Osteocyte (in vitro differentiated cells): ENCODE results near the gene NEU3. TPM values are rescaled to one million over a fixed set of nuclear protein-coding genes. Genes with fewer than 3 reads are reported as not detected.

Experiments used
- DNase-seq: peaks from one replicate; pipeline ENCODE4 v3.0.0; 2021; ENCODE audit warnings: mixed read lengths; ENCODE audit not compliant: unreplicated experiment; ENCODE audit errors: extremely low spot score
- H3K27ac Mint-ChIP-seq: one replicate; pipeline ENCODE4 v1.8.0; 2021; ENCODE audit warnings: mild to moderate bottlenecking, mixed read lengths; ENCODE audit not compliant: unreplicated experiment
- H3K27me3 Mint-ChIP-seq: one replicate; pipeline ENCODE4 v1.8.0; 2021; ENCODE audit warnings: mixed read lengths; ENCODE audit not compliant: unreplicated experiment
- H3K36me3 Mint-ChIP-seq: one replicate; pipeline ENCODE4 v1.8.0; 2021; ENCODE audit warnings: mixed read lengths; ENCODE audit not compliant: unreplicated experiment
- H3K4me1 Mint-ChIP-seq: one replicate; pipeline ENCODE4 v1.8.0; 2021; ENCODE audit warnings: mixed read lengths; ENCODE audit not compliant: unreplicated experiment
- H3K4me3 Mint-ChIP-seq: one replicate; pipeline ENCODE4 v1.8.0; 2021; ENCODE audit warnings: mild to moderate bottlenecking, moderate library complexity, mixed read lengths; ENCODE audit not compliant: unreplicated experiment
- H3K9me3 Mint-ChIP-seq: one replicate; pipeline ENCODE4 v1.8.0; 2021; ENCODE audit warnings: mixed read lengths; ENCODE audit not compliant: unreplicated experiment
- CTCF ChIP-seq: fragments of 200-600 bp; sonication (generic); IDR thresholded peaks from 2 replicates; pipeline ENCODE4 v1.5.0; 2021; ENCODE audit warnings: antibody characterized with exemption, mild to moderate bottlenecking, moderate library complexity
- total RNA-seq: library from RNA; stranded (reverse); gene quantifications from 2 replicates; pipeline ENCODE4 v1.2.1, GENCODE V29; 2021

Gene NEU3
- total RNA-seq, 1 donor from 2014 or later: 10.1 TPM

DNA sequence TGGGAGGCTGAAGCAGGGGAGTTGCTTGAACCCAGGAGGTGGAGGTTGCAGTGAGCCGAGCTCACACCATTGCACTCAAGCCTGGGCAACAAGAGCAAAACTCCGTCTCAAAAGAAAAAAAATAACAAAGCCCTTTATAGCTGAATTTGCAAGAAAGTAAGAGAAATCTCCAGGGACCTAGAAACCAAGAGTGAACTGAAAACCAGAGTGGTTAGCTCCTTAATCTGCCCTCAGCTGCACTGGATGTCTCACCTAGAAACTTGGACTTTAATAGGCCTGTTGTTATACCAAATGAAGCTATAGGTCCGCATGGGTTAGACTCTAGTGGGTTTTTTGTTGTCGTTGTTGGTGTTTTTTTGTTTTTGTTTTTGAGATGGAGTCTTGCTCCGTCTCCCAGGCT lies 4.1 kb downstream of the NEU3 start:
- Mint-ChIP-seq H3K4me1 (peaks cover 12% of the 10 kb centered on the region), H3K36me3 (peaks cover 8% of the 10 kb centered on the region), H3K27ac (no peak overlapping the region), H3K27me3 (no peaks in the 10 kb centered on the region), H3K4me3 (no peak overlapping the region), H3K9me3 (no peaks in the 10 kb centered on the region)
- DNase-seq: no peak
- TF ChIP-seq CTCF: no peak

DNA sequence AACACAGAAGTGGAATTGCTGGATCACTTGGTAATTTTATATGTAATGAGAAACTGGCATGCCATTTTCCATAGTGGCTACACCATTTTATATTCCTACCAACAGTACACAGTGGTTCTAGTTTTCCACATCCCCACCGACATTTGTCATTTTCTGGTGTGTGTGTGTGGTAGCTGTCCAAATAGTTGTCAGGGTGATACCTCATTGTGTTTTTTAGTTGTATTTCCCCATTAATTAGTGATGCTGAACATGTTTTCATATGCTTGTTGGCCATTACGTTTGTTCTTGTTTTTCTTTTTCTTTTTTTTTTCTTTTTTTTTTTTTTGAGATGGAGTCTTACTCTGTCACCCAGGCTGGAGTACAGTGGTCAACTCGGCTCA lies 12.2 kb downstream of the NEU3 start:
- DNase-seq: no peak
- TF ChIP-seq CTCF: no peak
- Mint-ChIP-seq H3K9me3 (no peaks in the 10 kb centered on the region), H3K4me1 (no peaks in the 10 kb centered on the region), H3K36me3 (peaks cover 15% of the 10 kb centered on the region), H3K4me3 (no peak overlapping the region), H3K27ac (no peak overlapping the region), H3K27me3 (no peaks in the 10 kb centered on the region)

DNA sequence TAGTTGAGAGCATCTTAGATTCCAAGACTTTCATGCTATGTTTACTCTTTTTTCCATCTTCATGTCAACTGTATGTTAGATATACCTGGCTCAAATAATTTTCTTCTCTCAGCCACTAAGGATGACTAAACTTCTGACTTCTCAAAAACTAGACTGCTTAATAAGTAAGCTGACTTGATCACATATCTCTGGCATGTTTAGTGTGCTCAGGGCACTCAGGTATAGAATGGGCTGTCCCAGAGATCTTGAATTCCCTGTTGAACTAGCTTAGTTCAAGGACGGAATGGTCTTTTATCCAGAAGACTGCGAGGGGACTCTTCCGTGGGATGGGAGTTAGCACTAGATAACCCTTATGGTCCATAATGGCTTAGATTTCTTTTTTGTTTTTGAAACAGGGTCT lies 13.0 kb downstream of the NEU3 start:
- Mint-ChIP-seq H3K36me3 (peaks cover 16% of the 10 kb centered on the region), H3K4me1 (no peaks in the 10 kb centered on the region), H3K27me3 (no peaks in the 10 kb centered on the region), H3K9me3 (no peaks in the 10 kb centered on the region), H3K4me3 (no peak overlapping the region), H3K27ac (no peak overlapping the region)
- no peak for DNase-seq
- TF ChIP-seq CTCF: no peak

GRCh38 chr11:75002516-75002915 lies 13.8 kb downstream of the NEU3 start:
- no peaks in the 10 kb centered on the region for H3K27me3 Mint-ChIP-seq
- H3K27ac Mint-ChIP-seq: no peak overlapping the region
- no peaks in the 10 kb centered on the region for H3K4me1 Mint-ChIP-seq
- peaks cover 22% of the 10 kb centered on the region for H3K36me3 Mint-ChIP-seq
- DNase-seq: no peak
- H3K4me3 Mint-ChIP-seq: no peak overlapping the region
- no peaks in the 10 kb centered on the region for H3K9me3 Mint-ChIP-seq
- no peak for TF ChIP-seq CTCF

DNA sequence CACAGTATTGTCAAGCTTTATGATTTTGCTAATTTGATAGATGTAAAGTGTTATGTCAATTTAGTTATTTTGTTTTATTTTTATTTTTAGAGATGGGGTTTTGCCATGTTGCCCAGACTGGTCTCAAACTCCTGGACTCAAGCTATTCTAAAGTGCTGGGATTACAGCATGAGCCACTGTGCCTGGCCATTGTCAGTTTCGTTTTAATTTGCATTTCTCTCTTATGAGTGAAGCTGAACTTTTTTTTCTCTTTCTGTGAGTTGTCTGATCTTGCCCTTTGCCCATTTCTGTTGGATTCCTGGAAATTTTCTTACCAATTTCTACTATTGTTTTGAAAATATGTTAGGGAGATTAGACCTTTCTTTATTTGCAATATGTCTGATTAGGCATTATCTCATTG lies 15.5 kb downstream of the NEU3 start:
- Mint-ChIP-seq H3K9me3 (no peaks in the 10 kb centered on the region), H3K4me3 (no peak overlapping the region), H3K27ac (no peak overlapping the region), H3K36me3 (peaks cover 26% of the 10 kb centered on the region), H3K27me3 (no peaks in the 10 kb centered on the region), H3K4me1 (no peaks in the 10 kb centered on the region)
- no peak for DNase-seq
- TF ChIP-seq CTCF: no peak
